Measurements from ENCODE around the gene GPR78.

Gene GPR78

GRCh38 chr4:8582941-8583654, 2.9 kb downstream of the GPR78 start:
- TF ChIP-seq GATA2 (IDR thresholded peaks at IDR 0.05; ENCODE audit: low read depth, low read length) = no peak
- TF ChIP-seq GATA3 (IDR thresholded peaks at IDR 0.05; ENCODE audit: low read depth, low read length) = no peak

GRCh38 chr4:8583655-8584025, 3.4 kb downstream of the GPR78 start:
- TF ChIP-seq GATA2 (IDR thresholded peaks at IDR 0.05; ENCODE audit: low read depth, low read length) (no peak), GATA3 (IDR thresholded peaks at IDR 0.05; ENCODE audit: low read depth, low read length) (no peak)

- TF ChIP-seq GATA2 (IDR thresholded peaks at IDR 0.05; ENCODE audit: low read depth, low read length) (no peak), GATA3 (IDR thresholded peaks at IDR 0.05; ENCODE audit: low read depth, low read length) (no peak)
Measured at GRCh38 chr4:8585186-8585585, 5.0 kb downstream of the GPR78 start.

- TF ChIP-seq GATA3 (IDR thresholded peaks at IDR 0.05; ENCODE audit: low read depth, low read length) = no peak
- TF ChIP-seq GATA2 (IDR thresholded peaks at IDR 0.05; ENCODE audit: low read depth, low read length) = no peak
Measured at GRCh38 chr4:8585721-8586212, 5.6 kb downstream of the GPR78 start.

GRCh38 chr4:8586246-8586645, 6.1 kb downstream of the GPR78 start:
- TF ChIP-seq GATA2 (IDR thresholded peaks at IDR 0.05; ENCODE audit: low read depth, low read length) (no peak), GATA3 (IDR thresholded peaks at IDR 0.05; ENCODE audit: low read depth, low read length) (no peak)

- no peak for TF ChIP-seq GATA2 (IDR thresholded peaks at IDR 0.05; ENCODE audit: low read depth, low read length)
- no peak for TF ChIP-seq GATA3 (IDR thresholded peaks at IDR 0.05; ENCODE audit: low read depth, low read length)
Measured at GRCh38 chr4:8586671-8587468, 6.7 kb downstream of the GPR78 start.

- TF ChIP-seq GATA3 (IDR thresholded peaks at IDR 0.05; ENCODE audit: low read depth, low read length) (no peak), GATA2 (IDR thresholded peaks at IDR 0.05; ENCODE audit: low read depth, low read length) (no peak)
Measured at GRCh38 chr4:8587469-8588195, 7.4 kb downstream of the GPR78 start.

- TF ChIP-seq GATA2 (IDR thresholded peaks at IDR 0.05; ENCODE audit: low read depth, low read length) (no peak), GATA3 (IDR thresholded peaks at IDR 0.05; ENCODE audit: low read depth, low read length) (no peak)
Measured at GRCh38 chr4:8588196-8588470, 7.9 kb downstream of the GPR78 start.

- no peak for TF ChIP-seq GATA2 (IDR thresholded peaks at IDR 0.05; ENCODE audit: low read depth, low read length)
- no peak for TF ChIP-seq GATA3 (IDR thresholded peaks at IDR 0.05; ENCODE audit: low read depth, low read length)
Measured at GRCh38 chr4:8589336-8589735, 9.1 kb downstream of the GPR78 start.

GRCh38 chr4:8589823-8590545, 9.8 kb downstream of the GPR78 start:
- TF ChIP-seq GATA2 (IDR thresholded peaks at IDR 0.05; ENCODE audit: low read depth, low read length) (no peak), GATA3 (IDR thresholded peaks at IDR 0.05; ENCODE audit: low read depth, low read length) (no peak)

GRCh38 chr4:8590546-8590880, 10.3 kb downstream of the GPR78 start:
- TF ChIP-seq GATA3 (IDR thresholded peaks at IDR 0.05; ENCODE audit: low read depth, low read length) (no peak), GATA2 (IDR thresholded peaks at IDR 0.05; ENCODE audit: low read depth, low read length) (no peak)

- TF ChIP-seq GATA3 (IDR thresholded peaks at IDR 0.05; ENCODE audit: low read depth, low read length) (no peak), GATA2 (IDR thresholded peaks at IDR 0.05; ENCODE audit: low read depth, low read length) (no peak)
Measured at GRCh38 chr4:8591114-8591513, 10.9 kb downstream of the GPR78 start.

- no peak for TF ChIP-seq GATA3 (IDR thresholded peaks at IDR 0.05; ENCODE audit: low read depth, low read length)
Measured at GRCh38 chr4:8591626-8592365, 11.6 kb downstream of the GPR78 start.
